ENCODE data around the gene PSMD8.

DNA sequence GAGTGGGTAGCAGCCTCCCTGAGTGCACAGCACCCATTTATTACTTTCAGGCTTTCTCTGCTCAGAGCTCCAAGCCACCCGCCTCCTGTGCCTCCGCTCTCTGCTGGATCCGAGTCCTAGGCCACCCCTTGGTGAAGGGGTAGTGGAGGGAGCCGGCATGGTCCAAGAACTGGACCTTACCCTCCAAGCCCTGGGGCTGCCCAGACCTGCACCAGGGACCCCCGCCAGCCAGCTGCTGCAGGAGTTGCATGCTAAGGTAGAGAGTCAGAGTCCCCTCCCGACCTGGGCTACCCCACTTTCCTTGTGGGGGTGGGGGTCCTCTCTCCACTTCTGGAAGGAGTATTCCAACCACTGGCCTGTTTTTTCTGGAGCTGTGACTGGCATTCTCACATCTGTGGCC lies 30.5 kb downstream of the PSMD8 start:
- TF ChIP-seq POLR2A (IDR thresholded peaks at IDR 0.05; ENCODE audit: low read depth, low read length) (no peak), POLR2AphosphoS5 (IDR thresholded peaks at IDR 0.05; ENCODE audit: low read depth, low read length) (no peak), TAF1 (IDR thresholded peaks at IDR 0.05; ENCODE audit: borderline replicate concordance, low read depth, low read length) (no peak)

Measured in GM12892 (cell line).